RWPE2 (cell line): ENCODE results near the gene RFLNA.
A peak's percentile ranks its signal among the peaks of the same experiment; 100 is the strongest.

Experiments used
- ATAC-seq: fragments of 200-7000 bp; cut with Tn5 transposase; 3 replicates; pipeline ENCODE4 v1.9.1; 2021; ENCODE audit warnings: low read depth
- DNase-seq: peaks from one replicate; pipeline ENCODE4 v3.0.0-alpha.2; 2020; ENCODE audit warnings: low spot score
- H3K27ac ChIP-seq: fragments of 450-650 bp; 2 replicates; pipeline ENCODE4 v1.5.1; 2017; ENCODE audit warnings: mild to moderate bottlenecking; ENCODE audit not compliant: poor library complexity, severe bottlenecking
- H3K27me3 ChIP-seq: fragments of 250-450 bp; sonication (Bioruptor Pico); 2 replicates; pipeline ENCODE4 v1.5.1; 2021; ENCODE audit warnings: mild to moderate bottlenecking, moderate library complexity; ENCODE audit not compliant: insufficient read depth, poor library complexity, severe bottlenecking
- H3K36me3 ChIP-seq: fragments of 250-450 bp; sonication (Bioruptor Pico); 2 replicates; pipeline ENCODE4 v1.5.1; 2020; ENCODE audit warnings: low read depth, mild to moderate bottlenecking, moderate library complexity
- H3K4me1 ChIP-seq: fragments of 250-450 bp; sonication (Bioruptor Pico); 2 replicates; pipeline ENCODE4 v1.5.1; 2021; ENCODE audit warnings: mild to moderate bottlenecking, moderate library complexity; ENCODE audit not compliant: insufficient read depth, poor library complexity, severe bottlenecking
- H3K4me3 ChIP-seq: fragments of 250-450 bp; sonication (Bioruptor Pico); 2 replicates; pipeline ENCODE4 v1.5.1; 2021; ENCODE audit warnings: mild to moderate bottlenecking, moderate library complexity; ENCODE audit not compliant: severe bottlenecking
- H3K9me3 ChIP-seq: fragments of 250-450 bp; sonication (Bioruptor Pico); 2 replicates; pipeline ENCODE4 v1.5.1; 2021; ENCODE audit warnings: mild to moderate bottlenecking, moderate library complexity; ENCODE audit not compliant: severe bottlenecking
- TF ChIP-seq, protein P1 (sequence below): fragments of 450-650 bp; IDR thresholded peaks from one replicate; pipeline ENCODE4 v1.5.1; 2017; ENCODE audit warnings: mild to moderate bottlenecking, moderate library complexity; ENCODE audit not compliant: poor library complexity, severe bottlenecking

The RFLNA gene

GRCh38 chr12:124286971-124287370 lies 7.9 kb upstream of the RFLNA start:
- H3K4me1 ChIP-seq: no peaks in the 10 kb centered on the region
- DNase-seq (no peak), ATAC-seq (no peak)
- H3K9me3 ChIP-seq: no peaks in the 10 kb centered on the region
- no peaks in the 10 kb centered on the region for H3K27me3 ChIP-seq
- no peak overlapping the region for H3K4me3 ChIP-seq
- H3K27ac ChIP-seq: peak overlapping the region; percentile 25
- H3K36me3 ChIP-seq: no peaks in the 10 kb centered on the region
- TF ChIP-seq, protein P1, sequence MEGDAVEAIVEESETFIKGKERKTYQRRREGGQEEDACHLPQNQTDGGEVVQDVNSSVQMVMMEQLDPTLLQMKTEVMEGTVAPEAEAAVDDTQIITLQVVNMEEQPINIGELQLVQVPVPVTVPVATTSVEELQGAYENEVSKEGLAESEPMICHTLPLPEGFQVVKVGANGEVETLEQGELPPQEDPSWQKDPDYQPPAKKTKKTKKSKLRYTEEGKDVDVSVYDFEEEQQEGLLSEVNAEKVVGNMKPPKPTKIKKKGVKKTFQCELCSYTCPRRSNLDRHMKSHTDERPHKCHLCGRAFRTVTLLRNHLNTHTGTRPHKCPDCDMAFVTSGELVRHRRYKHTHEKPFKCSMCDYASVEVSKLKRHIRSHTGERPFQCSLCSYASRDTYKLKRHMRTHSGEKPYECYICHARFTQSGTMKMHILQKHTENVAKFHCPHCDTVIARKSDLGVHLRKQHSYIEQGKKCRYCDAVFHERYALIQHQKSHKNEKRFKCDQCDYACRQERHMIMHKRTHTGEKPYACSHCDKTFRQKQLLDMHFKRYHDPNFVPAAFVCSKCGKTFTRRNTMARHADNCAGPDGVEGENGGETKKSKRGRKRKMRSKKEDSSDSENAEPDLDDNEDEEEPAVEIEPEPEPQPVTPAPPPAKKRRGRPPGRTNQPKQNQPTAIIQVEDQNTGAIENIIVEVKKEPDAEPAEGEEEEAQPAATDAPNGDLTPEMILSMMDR: no peak

GRCh38 chr12:124289634-124290600 lies 5.0 kb upstream of the RFLNA start:
- H3K27ac ChIP-seq: no peak overlapping the region
- peaks cover 14% of the 10 kb centered on the region for H3K27me3 ChIP-seq
- ATAC-seq (no peak), DNase-seq (no peak)
- no peaks in the 10 kb centered on the region for H3K36me3 ChIP-seq
- H3K4me3 ChIP-seq: no peak overlapping the region
- H3K4me1 ChIP-seq: no peaks in the 10 kb centered on the region
- TF ChIP-seq, protein P1: no peak
- H3K9me3 ChIP-seq: no peaks in the 10 kb centered on the region

DNA sequence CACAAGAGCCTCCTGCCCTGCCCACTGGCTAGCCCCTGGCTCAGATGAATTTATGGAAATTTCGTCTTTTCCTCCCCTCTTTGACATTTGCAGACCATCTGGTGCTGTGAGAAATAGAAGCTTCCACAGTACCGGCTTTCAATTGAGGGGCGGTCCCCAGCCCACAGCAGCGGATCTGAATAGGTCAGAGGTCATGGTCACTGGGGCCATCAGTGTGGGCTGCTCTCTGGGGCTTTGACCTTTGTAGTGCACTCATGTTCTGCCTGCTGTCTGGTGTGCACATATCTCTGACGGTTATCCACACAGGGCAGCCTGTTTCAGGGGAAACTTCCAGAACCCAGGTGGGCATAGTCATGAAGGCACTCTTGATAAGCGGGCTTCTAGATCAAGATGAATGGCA lies 2.5 kb upstream of the RFLNA start:
- ATAC-seq: no peak
- TF ChIP-seq, protein P1: no peak
- Histone ChIP-seq H3K27me3 (peaks cover 36% of the 10 kb centered on the region), H3K36me3 (no peaks in the 10 kb centered on the region), H3K4me3 (no peak overlapping the region), H3K27ac (no peak overlapping the region), H3K4me1 (no peaks in the 10 kb centered on the region), H3K9me3 (no peaks in the 10 kb centered on the region)
- no peak for DNase-seq

DNA sequence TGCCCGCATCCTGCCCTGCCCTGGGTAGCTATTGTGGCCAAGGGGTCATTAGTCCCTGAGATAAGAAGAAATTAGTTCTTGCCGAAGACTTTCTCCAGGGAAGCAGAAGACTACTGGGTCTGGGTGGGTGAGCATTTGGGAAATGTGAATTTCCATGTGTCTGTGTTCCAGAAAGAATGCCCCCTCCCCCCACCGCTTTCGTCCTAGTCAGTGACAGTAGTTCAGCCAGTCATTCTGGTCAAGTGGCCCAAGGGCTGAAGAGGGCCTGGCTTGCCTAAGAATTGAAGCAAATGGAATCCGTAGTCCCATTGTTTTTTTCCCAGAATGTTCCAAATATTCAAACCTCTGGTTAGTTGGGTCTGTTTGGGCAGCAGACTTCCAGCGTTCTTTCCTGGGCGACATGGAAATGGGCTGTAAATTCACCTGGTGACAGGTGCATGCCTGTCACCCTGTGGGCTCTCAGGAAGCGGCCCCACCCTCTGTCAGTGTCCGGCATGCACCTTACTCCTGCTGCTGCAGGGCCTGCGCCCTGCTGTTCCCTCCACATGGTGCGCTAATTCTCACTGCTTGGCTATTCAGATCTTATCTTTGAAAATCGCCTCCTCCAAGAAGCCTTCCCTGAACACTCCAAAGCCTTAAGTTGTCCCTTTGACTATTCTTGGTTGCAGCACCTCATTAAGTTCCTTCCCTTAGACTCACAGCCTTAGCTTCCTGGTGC lies 1.4 kb upstream of the RFLNA start:
- no peaks in the 10 kb centered on the region for H3K36me3 ChIP-seq
- no peak for DNase-seq

More for the DNA sequence above, 1.4 kb upstream of the RFLNA start:
- no peaks in the 10 kb centered on the region for H3K9me3 ChIP-seq
- no peak for ATAC-seq
- no peaks in the 10 kb centered on the region for H3K4me1 ChIP-seq
- peaks cover 46% of the 10 kb centered on the region for H3K27me3 ChIP-seq
- no peak overlapping the region for H3K4me3 ChIP-seq
- no peak overlapping the region for H3K27ac ChIP-seq
- TF ChIP-seq, protein P1: no peak
